Keratinocyte (primary cell): Measurements from ENCODE around the gene ADIPOR2.
"Not testable (repeated sequence)": the region's sequence is repeated elsewhere in the genome, so short reads cannot be mapped to it uniquely, and the experiment has no call there.

Experiments
- EZH2 ChIP-seq: IDR thresholded peaks from one replicate; pipeline ENCODE4 v1.6.1; 2012; ENCODE audit warnings: inconsistent platforms, mild to moderate bottlenecking, low read length, moderate library complexity
- TF ChIP-seq, protein P1 (sequence below), 3 experiments: IDR thresholded peaks in 1 of 3; conservative IDR thresholded peaks in 1 of 3; optimal IDR thresholded peaks in 1 of 3; 2 replicates in 2 of 3; 3 replicates in 1 of 3; pipeline versions ENCODE3 to v1.5.1; 2011; ENCODE audit warnings: low read length in 3 of 3, mild to moderate bottlenecking in 3 of 3, moderate library complexity in 2 of 3, control low read depth in 1 of 3, inconsistent platforms in 1 of 3; ENCODE audit not compliant: insufficient read depth in 2 of 3; ENCODE audit errors: extremely low read depth in 1 of 3

- TF ChIP-seq, protein P1, sequence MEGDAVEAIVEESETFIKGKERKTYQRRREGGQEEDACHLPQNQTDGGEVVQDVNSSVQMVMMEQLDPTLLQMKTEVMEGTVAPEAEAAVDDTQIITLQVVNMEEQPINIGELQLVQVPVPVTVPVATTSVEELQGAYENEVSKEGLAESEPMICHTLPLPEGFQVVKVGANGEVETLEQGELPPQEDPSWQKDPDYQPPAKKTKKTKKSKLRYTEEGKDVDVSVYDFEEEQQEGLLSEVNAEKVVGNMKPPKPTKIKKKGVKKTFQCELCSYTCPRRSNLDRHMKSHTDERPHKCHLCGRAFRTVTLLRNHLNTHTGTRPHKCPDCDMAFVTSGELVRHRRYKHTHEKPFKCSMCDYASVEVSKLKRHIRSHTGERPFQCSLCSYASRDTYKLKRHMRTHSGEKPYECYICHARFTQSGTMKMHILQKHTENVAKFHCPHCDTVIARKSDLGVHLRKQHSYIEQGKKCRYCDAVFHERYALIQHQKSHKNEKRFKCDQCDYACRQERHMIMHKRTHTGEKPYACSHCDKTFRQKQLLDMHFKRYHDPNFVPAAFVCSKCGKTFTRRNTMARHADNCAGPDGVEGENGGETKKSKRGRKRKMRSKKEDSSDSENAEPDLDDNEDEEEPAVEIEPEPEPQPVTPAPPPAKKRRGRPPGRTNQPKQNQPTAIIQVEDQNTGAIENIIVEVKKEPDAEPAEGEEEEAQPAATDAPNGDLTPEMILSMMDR (optimal IDR thresholded peaks at IDR 0.05 in 1 of 3, IDR thresholded peaks at IDR 0.05 in 1 of 3, conservative IDR thresholded peaks at IDR 0.05 in 1 of 3; ENCODE audit: extremely low read depth in 1 of 3, insufficient read depth in 2 of 3, low read length in 3 of 3): not testable (repeated sequence)
- TF ChIP-seq EZH2: not testable (repeated sequence)
Observed at GRCh38 chr12:1713783-1714348, 23.0 kb downstream of the ADIPOR2 start.
